GM18861 (cell line): Measurements from ENCODE around the gene ME2.
"Not testable (repeated sequence)": the region's sequence is repeated elsewhere in the genome, so short reads cannot be mapped to it uniquely, and the experiment has no call there.

Experiments
- ATAC-seq: cut with Tn5 transposase; IDR thresholded peaks from one replicate; pipeline ENCODE4 v1.9.1; 2021; ENCODE audit not compliant: unreplicated experiment

ME2 gene

DNA sequence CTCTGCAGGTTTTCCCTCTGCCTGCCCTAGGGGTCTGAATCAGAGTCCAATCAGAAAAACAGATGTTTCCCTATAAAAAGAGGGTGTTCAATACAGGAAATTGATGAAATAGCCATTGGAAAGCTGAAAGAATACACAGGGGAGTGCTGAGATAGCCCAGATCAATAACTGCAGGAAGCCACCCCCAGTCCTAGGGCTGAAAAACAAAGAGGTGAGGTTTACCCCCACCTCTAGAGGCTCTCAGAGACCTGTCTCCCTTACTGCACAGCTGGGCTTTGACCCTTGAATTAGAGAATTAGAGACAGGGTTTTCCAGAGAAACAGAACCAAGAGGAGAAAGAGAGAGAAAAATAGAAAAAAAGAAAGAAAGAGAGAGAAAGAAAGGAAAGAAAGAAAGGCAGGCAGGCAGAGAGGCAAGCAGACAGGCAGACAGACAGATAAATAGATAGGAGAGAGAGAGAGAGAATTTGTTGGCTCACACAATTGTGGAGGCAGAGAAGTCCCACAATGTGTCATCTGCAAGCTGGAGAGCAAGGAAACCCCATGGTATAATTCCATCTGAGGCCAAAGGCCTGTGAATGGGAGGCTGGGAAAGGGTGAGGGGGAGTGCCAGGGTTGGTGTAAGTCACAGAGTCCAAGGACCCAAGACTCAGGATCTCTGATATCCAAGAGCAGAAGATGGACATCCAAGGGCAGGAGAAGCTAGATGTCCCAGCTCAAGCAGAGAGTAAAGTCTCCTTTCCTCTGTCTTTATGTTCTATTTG, 18.9 kb upstream of the ME2 start:
- ATAC-seq = no peak

DNA sequence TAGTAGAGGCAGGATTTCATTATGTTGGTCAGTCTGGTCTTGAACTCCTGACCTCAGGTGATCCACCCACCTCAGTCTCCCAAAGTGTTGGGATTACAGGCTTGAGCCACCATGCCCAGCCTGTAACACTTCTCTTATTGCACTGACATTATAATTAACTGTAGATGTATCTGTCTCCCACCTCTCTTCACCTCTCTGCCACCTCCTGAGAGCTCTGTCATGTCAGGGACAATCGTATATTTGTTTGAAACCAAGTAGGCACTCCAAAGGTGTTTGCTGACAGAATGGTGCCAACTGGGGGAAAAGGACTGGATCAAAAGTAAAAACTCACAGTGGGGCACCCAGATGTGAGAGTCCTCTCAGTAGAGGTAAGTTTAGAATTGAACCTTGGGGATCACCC, 17.3 kb upstream of the ME2 start:
- ATAC-seq = no peak

DNA sequence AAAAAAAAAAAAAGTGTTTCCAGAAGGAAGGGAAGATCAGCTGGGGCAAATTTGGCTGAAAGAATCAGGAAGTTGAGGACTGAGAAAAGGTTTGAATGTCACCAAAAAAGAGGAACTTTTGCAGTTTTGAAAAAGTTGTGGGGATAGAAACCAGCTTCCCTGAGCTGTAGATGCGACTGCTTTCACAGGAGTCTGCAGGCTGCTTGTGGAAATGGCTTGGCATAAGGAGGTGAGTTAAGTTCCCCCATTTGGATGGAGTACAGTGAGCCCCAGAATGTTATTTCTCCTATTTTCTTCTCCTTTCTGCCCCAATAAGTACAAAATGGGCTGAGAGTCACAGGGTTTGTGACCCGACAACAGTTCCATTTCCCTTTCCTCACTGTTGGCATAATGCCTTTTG, 16.5 kb upstream of the ME2 start:
- ATAC-seq = no peak

GRCh38 chr18:50863840-50864375, 15.0 kb upstream of the ME2 start:
- no peak for ATAC-seq

GRCh38 chr18:50866765-50867164, 12.2 kb upstream of the ME2 start:
- no peak for ATAC-seq

- no peak for ATAC-seq
Observed at GRCh38 chr18:50869150-50869549, 9.8 kb upstream of the ME2 start.

DNA sequence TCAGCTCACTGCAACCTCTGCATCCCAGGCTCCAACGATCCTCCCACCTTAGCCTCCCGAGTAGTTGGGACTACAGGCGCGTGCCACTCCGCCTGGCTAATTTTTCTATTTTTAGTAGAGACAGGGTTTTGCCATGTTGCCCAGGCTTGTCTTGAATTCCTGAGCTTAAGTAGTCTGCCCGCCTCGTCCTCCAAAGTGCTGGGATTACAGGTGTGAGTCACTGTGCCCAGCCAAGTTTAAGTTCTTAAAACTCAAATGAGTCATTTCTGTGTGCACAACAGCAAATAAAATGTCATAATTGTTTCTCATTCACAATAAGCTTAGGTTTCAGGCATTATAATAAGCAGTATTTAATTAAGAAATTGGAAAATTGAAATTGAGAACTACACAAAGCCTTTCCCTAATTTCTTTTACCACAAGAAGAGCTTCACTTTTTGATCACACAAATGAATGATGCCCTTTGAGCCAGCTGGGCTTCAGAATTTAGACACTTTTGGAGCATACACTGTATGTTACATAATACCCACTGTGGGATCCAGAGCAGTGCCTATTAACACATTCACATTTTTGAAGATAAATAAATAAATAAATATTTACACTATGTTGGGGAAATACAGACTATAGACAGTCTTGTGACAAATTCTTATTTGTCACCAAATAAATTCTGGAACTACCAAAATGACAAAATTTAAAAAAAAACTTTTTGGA, 8.6 kb upstream of the ME2 start:
- no peak for ATAC-seq

GRCh38 chr18:50871846-50872245, 7.1 kb upstream of the ME2 start:
- no peak for ATAC-seq

GRCh38 chr18:50875966-50876536, 2.9 kb upstream of the ME2 start:
- no peak for ATAC-seq

DNA sequence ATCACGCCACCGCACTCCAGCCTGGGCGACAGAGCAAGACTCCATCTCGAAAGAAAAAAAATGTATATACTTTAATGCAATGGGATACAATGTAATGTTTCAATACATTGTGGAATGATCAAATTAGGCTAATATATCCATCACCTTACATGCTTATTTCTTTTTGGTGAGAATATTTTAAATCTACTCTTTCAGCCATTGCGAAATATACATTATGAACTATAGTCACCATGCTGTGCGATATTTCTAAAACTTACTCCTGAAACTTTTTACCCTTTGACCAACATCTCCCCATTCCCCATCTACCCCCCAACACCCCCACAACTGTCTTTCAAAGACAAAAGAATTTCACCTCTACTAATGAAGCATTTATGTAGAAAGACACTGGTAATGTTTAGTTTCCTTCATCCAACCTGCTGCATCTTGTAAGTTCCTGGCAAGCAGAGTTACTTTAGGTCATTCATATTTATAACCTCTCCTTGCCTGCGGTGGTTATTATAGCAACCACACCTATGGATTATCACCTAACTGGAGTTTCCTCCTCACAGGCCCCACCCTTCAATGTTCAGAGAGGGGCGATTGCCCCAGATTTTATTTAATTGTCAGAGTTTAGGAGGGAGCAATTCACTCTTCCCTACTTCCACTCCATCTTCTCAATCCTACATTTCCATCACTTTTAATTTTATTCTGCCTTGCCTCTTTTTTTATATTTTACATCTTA, 1.2 kb upstream of the ME2 start:
- ATAC-seq = no peak

DNA sequence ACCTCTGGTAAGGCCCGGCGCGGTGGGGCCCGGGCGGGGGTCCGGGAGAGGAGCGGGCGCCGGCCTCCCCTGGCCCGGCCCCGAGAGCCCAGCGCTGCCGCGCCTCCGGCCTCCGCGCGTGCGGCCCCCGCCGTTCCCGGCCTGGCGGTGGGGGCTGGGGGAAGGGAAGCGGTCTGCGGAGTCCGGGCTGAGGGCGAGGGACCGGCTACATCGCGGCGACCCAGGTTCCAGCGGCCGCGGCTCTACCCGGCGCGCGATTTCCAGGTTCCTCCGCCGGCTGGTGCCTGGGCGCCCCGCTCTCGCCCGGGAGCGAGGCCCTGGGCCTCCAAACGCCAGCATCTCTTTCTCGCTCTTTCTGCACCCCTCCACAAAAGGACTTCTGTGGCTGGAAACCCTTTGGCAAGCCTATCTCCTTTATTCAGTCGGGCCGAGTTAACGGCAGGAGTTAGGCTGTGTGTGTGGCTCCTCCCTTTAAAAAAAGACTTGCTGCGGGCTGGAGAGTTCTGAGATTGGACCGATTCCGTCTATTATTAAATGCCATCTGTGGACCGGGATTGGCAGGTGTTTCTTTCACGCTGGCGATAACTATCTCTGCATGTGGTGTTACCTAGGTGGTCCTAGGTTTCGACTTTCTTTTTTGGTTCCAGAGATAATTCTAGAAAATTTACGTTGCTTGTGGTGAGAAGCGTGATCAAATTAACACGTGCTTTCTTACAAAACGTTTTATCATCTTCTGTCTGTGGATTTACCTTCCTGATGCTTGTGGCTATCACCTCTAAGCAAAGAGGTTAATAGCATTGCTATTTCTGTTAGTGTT, 592 bp downstream of the ME2 start:
- ATAC-seq = no peak

DNA sequence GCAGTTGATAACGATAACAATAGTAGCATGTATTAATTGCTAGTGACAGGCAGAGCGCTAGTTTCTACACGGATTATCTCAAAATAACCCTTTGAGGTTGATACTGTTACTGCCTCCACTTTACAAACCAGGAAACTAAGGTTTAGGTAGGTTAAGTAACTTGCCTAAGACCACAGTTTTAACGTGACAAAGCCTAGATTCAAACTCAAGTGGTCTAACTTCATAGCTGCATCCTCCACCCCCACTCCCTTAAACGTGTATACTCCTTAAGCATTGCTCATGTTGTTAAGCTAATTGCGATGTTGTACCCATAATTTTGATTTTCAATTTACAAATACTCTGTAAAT, 1.2 kb downstream of the ME2 start:
- ATAC-seq = no peak

DNA sequence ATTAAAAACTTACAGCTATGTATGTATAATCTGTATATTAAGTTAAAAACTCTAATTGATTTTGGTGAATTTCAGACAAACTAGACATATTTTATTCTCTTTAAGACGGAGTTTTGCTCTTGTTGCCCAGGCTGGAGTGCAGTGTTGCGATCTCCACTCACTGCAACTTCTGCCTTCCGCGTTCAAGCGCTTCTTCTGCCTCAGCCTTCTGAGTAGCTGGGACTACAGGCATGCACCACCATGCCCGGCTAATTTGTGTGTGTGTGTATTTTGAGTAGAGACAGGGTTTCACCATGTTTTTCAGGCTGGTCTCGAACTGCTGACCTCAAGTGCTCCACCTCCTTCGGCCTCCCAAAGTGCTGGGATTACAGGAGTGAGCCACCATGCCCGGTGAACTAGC, 2.0 kb downstream of the ME2 start:
- ATAC-seq = not testable (repeated sequence)

DNA sequence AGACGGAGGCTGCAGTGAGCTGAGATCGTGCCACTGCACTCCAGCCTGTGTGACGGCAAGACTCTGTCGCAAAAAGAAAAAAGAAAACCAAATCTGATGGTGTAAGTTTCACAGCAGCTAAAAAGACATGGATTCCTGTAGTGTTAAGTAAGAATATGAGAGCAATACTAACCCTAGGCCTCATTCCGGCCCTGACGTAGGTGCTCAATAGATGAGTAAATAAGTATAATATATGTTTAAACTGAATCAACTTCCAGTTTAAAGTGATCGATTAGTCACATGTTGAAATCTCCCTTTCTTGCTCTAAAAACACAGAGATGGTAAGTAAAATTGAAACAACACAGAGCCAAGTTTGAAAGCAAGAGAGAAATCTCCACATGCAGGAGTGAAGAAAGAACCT, 8.0 kb downstream of the ME2 start:
- no peak for ATAC-seq

DNA sequence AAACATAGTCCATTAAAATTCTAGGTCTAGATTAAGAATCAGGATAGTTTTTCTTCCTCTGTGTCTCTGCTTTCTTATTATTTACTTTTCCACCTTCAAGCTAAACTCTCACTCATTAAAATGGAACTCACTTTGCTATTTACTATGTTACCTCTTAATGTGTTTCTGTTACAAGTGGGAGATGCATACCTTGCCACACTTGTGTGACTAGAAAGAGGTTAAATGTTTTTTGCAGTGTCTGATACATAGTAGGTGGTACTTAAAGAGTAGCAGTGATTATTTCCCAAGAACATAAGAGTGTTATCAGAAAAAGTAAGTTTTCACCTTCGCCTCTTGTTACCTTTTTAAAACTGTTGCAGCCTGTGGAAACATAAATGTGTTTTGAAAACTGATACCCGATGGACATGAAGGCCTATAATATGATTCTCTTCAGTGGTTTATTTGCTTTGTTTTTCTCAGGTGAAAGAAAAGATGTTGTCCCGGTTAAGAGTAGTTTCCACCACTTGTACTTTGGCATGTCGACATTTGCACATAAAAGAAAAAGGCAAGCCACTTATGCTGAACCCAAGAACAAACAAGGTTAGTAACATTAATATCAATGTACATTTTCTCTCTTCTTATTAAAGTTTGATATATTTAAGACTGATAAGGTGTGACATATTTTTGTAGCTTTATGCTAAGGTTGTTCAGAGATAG, 16.6 kb downstream of the ME2 start:
- ATAC-seq = no peak

GRCh38 chr18:50896093-50896492, 17.2 kb downstream of the ME2 start:
- no peak for ATAC-seq

DNA sequence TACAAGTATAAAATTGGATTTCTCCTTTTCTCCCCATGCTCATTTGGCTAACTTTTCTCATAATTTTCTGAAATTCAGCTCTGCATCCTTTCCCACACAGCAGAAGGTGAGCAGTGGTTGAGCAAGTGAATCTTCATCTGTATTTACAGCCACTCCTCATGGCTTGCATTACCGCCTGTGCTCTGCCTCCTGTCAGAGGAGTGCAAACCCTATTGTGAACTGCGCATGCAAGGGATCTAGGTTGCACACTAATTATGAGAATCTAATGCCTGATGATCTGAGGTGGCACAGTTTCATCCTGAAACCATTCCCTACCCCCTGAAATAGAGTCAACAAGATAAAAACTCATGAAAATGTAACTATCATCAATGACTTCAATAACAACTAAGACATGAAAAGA, 20.0 kb downstream of the ME2 start:
- ATAC-seq = no peak

DNA sequence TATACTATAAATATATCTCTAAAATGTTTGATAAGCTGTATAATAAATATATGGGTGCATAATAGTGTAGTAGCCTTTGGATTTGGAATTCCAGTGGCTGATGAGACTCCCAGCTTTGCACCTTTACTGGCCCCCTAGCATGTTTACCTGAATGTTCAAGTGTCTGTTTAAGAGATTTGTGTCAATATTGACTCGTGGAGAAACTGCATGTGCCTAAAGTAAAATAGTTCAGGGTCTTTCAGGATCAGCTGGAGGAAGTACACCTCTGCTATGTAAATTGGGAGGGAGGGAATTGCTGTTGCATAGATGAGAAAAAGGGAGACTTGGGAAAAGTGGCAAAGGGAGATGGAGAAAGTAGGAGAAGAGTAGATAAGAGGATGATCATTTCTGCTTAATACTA, 23.9 kb downstream of the ME2 start:
- no peak for ATAC-seq

DNA sequence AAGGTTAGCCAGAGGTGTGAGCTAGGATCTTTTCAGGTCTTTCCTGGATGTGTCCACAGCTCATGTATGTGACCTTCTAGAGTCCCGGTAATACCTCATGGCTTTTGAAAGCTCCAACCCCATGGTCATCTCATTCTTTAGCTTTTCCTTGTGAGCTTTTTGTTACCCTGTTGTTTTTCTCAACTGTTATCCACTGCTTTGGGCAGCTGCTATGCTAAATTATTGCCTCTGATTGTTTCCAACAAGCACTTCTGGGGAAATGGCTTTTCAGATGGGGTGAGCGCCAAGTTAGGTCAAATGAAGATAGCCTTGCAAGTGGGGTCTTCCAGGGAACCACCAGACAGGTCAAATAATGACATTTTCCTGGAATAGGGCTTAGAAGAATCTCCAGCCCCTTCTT, 27.9 kb downstream of the ME2 start:
- no peak for ATAC-seq

DNA sequence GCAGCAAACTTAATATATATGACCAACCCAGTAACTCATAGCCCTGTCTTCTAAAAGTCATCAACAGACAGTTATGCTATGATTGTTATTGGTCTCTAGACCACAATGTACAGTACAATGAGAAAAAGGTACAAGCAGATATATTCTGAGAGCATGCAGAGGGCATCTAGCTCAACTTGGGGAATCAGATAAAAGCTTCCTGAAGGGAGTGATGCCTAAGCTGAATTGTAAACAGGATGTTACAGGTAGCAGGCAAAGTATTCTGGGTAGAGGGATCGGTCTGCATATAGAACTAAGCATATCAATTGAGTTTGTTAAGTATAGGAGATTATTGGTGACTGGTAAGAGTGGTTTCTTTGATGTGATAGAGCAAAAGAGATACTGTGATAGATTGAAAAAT, 30.3 kb downstream of the ME2 start:
- no peak for ATAC-seq
